ENCODE data around the gene ARHGEF28.

DNA sequence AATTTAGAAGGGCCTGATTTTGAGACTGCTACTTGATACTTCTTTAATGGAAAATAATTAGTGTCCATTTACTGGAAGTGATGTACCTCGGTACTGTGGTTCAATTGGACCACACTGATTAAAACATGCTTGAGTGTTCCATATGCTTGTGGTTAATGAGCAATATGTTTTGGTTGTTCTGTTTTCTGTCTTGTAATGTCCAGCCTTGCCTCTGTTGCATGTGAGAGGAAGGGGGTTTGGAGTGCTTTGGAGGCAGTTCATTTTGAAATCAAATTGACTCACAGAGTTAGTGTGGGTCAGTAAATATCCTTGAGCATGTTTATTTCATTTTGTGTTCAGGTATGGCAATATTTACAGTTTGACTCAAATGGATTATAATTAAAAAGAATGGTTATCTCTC, 334.4 kb downstream of the ARHGEF28 start:
- TF ChIP-seq, protein P1, sequence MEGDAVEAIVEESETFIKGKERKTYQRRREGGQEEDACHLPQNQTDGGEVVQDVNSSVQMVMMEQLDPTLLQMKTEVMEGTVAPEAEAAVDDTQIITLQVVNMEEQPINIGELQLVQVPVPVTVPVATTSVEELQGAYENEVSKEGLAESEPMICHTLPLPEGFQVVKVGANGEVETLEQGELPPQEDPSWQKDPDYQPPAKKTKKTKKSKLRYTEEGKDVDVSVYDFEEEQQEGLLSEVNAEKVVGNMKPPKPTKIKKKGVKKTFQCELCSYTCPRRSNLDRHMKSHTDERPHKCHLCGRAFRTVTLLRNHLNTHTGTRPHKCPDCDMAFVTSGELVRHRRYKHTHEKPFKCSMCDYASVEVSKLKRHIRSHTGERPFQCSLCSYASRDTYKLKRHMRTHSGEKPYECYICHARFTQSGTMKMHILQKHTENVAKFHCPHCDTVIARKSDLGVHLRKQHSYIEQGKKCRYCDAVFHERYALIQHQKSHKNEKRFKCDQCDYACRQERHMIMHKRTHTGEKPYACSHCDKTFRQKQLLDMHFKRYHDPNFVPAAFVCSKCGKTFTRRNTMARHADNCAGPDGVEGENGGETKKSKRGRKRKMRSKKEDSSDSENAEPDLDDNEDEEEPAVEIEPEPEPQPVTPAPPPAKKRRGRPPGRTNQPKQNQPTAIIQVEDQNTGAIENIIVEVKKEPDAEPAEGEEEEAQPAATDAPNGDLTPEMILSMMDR (IDR thresholded peaks at IDR 0.05): no peak
- no peak for TF ChIP-seq POLR2A (IDR thresholded peaks at IDR 0.05)
